HepG2 (cell line): Measurements from ENCODE around the gene KCTD19. TPM values are rescaled to one million over a fixed set of nuclear protein-coding genes. Genes with fewer than 3 reads are reported as not detected.
A peak's percentile ranks its signal among the peaks of the same experiment; 100 is the strongest.

Experiments
- BRD4 ChIP-seq: sonication (generic); formaldehyde crosslinking; IDR thresholded peaks from 2 replicates; pipeline ENCODE4 v1.4.0; 2020; ENCODE audit warnings: missing genetic modification reagents
- HMG20A ChIP-seq: IDR thresholded peaks from 2 replicates; pipeline ENCODE4 v1.6.1; 2016; ENCODE audit warnings: borderline replicate concordance
- IKZF1 ChIP-seq: fragments of 450-650 bp; IDR thresholded peaks from 2 replicates; pipeline ENCODE4 v1.7.1; 2016
- TAF1 ChIP-seq: sonication (generic); formaldehyde crosslinking; IDR thresholded peaks from 2 replicates; pipeline ENCODE4 v1.4.0; 2020; ENCODE audit warnings: missing genetic modification reagents
- TBP ChIP-seq: sonication (generic); formaldehyde crosslinking; IDR thresholded peaks from 2 replicates; pipeline ENCODE4 v1.5.0; 2020; ENCODE audit warnings: missing genetic modification reagents
- ZNF230 ChIP-seq: sonication (generic); formaldehyde crosslinking; IDR thresholded peaks from 2 replicates; pipeline ENCODE4 v1.4.0; 2020; ENCODE audit warnings: mild to moderate bottlenecking, missing genetic modification reagents
- ZNF570 ChIP-seq: sonication (generic); formaldehyde crosslinking; IDR thresholded peaks from 2 replicates; pipeline ENCODE4 v1.4.0; 2020; ENCODE audit warnings: mild to moderate bottlenecking, missing genetic modification reagents, borderline replicate concordance
- ZNF674 ChIP-seq: sonication (generic); formaldehyde crosslinking; IDR thresholded peaks from 2 replicates; pipeline ENCODE4 v1.5.0; 2020; ENCODE audit warnings: low read depth, mild to moderate bottlenecking, missing genetic modification reagents
- ZSCAN31 ChIP-seq: sonication (generic); formaldehyde crosslinking; IDR thresholded peaks from 2 replicates; pipeline ENCODE4 v1.5.0; 2020; ENCODE audit warnings: low read depth, mild to moderate bottlenecking, missing genetic modification reagents
- polyA plus RNA-seq, 8 experiments: library from polyadenylated mRNA; depleted of rRNA in 3 of 8; stranded (reverse) in 7 of 8; unstranded in 1 of 8; fragments of >200 nt; fragmentation: Illumina TruSeq in 4 of 8; extraction: Trizol in 4 of 8; gene quantifications; 2 replicates each; pipeline versions ENCODE4 v1.2.1 to v1.2.3, GENCODE V29; 2011 to 2016; ENCODE audit warnings: low read depth in 4 of 8, missing spikeins in 1 of 8, mixed read lengths in 1 of 8; ENCODE audit not compliant: insufficient read depth in 1 of 8
- total RNA-seq, 5 experiments: library from RNA; depleted of rRNA; stranded (reverse); fragments of >200 nt; fragmentation: Illumina TruSeq; extraction: Trizol; gene quantifications; 2 replicates each; pipeline ENCODE4 v1.2.3, GENCODE V29; 2016; ENCODE audit warnings: low read depth in 1 of 5
- TF ChIP-seq, protein P1 (sequence below): sonication (generic); formaldehyde crosslinking; IDR thresholded peaks from 2 replicates; pipeline ENCODE4 v1.4.0; 2020; ENCODE audit warnings: missing genetic modification reagents, borderline replicate concordance
- TF ChIP-seq, protein P2 (sequence below): sonication (generic); formaldehyde crosslinking; IDR thresholded peaks from 2 replicates; pipeline ENCODE4 v1.5.1; 2020; ENCODE audit warnings: missing genetic modification reagents, mild to moderate bottlenecking, borderline replicate concordance
- TF ChIP-seq, protein P3 (sequence below): sonication (generic); formaldehyde crosslinking; IDR thresholded peaks from 2 replicates; pipeline ENCODE4 v1.4.0; 2020; ENCODE audit warnings: missing genetic modification reagents, mild to moderate bottlenecking, borderline replicate concordance
- TF ChIP-seq, protein P4 (sequence below): sonication (generic); formaldehyde crosslinking; IDR thresholded peaks from 2 replicates; pipeline ENCODE4 v1.5.0; 2020; ENCODE audit warnings: missing genetic modification reagents
- TF ChIP-seq, protein P5 (sequence below), 2 experiments: sonication (generic) in 1 of 2; formaldehyde crosslinking in 1 of 2; IDR thresholded peaks; 2 replicates each; pipeline versions ENCODE4 v1.4.0 to v1.6.1; 2016 to 2020; ENCODE audit warnings: borderline replicate concordance in 1 of 2, low read depth in 1 of 2, mild to moderate bottlenecking in 1 of 2, missing genetic modification reagents in 1 of 2
- TF ChIP-seq, protein P6 (sequence below): sonication (generic); formaldehyde crosslinking; IDR thresholded peaks from 2 replicates; pipeline ENCODE4 v1.5.0; 2020; ENCODE audit warnings: mild to moderate bottlenecking, low read depth, missing genetic modification reagents, borderline replicate concordance

The KCTD19 gene
- total and polyA plus RNA-seq, 2 of the 13 experiments (the other 11 are each of a cell fraction or from before 2014, with no cell fraction given) = not detected

DNA sequence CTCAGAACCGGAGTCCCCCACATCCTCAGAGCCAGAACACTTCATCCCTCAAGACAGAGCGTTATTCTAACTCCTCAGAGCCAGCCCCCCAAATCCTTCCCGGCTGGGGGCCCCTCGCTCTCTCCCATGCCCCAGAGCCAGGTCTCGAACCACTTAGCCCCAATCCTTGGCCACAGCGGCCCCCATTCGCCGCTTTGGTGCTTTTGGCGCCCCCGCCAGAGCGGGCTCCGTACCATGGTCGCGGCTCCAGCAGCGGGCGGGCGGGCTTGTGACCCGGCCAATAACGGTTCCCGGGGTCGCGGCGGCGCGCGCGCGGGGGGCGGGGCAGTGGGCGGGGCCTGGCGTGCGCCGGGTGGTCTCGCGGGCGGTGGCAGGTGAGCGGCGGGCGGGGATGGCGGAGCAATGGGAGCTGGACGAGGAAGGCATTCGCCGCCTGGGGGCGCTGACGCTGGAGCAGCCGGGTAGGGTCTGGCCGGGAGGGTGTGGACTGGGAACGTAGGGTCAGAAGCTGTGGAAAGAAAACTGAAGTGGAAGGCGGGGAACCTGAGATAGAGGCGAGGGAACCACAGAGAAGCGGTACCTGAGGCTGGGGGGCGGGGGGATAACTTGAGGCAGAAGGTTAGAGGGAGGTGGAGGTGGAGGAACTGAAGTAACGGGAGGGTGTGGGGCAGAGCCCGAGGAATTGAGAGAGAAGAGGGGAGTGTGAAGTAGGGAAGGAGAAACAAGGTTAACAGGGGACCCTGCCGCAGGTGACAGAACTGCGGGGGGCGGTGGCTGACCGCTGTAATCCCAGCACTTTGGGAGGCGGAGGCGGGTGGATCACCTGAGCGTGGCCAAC is at the start of gene KCTD19, which contains the start of gene LRRC36 (continued):
- no peak for TF ChIP-seq ZNF230 (CRISPR knock-in tag)
- TF ChIP-seq HMG20A = no peak
- no peak for TF ChIP-seq ZNF674
- TF ChIP-seq BRD4 (CRISPR knock-in tag) = peak; percentile 32; the same call in 1 of the 2 replicates
- TF ChIP-seq, protein P1, sequence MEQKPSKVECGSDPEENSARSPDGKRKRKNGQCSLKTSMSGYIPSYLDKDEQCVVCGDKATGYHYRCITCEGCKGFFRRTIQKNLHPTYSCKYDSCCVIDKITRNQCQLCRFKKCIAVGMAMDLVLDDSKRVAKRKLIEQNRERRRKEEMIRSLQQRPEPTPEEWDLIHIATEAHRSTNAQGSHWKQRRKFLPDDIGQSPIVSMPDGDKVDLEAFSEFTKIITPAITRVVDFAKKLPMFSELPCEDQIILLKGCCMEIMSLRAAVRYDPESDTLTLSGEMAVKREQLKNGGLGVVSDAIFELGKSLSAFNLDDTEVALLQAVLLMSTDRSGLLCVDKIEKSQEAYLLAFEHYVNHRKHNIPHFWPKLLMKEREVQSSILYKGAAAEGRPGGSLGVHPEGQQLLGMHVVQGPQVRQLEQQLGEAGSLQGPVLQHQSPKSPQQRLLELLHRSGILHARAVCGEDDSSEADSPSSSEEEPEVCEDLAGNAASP = 0 out of 2 replicates have a peak, but pooled peaks have one; percentile 27
- TF ChIP-seq, protein P2, sequence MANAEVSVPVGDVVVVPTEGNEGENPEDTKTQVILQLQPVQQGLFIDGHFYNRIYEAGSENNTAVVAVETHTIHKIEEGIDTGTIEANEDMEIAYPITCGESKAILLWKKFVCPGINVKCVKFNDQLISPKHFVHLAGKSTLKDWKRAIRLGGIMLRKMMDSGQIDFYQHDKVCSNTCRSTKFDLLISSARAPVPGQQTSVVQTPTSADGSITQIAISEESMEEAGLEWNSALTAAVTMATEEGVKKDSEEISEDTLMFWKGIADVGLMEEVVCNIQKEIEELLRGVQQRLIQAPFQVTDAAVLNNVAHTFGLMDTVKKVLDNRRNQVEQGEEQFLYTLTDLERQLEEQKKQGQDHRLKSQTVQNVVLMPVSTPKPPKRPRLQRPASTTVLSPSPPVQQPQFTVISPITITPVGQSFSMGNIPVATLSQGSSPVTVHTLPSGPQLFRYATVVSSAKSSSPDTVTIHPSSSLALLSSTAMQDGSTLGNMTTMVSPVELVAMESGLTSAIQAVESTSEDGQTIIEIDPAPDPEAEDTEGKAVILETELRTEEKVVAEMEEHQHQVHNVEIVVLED (CRISPR knock-in tag) = peak; percentile 58; the same call in 1 of the 2 replicates
- TF ChIP-seq ZSCAN31 (CRISPR knock-in tag) = no peak
- TF ChIP-seq, protein P3, sequence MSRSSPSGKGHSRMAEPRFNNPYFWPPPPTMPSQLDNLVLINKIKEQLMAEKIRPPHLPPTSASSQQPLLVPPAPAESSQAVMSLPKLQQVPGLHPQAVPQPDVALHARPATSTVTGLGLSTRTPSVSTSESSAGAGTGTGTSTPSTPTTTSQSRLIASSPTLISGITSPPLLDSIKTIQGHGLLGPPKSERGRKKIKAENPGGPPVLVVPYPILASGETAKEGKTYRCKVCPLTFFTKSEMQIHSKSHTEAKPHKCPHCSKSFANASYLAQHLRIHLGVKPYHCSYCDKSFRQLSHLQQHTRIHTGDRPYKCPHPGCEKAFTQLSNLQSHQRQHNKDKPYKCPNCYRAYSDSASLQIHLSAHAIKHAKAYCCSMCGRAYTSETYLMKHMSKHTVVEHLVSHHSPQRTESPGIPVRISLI = no peak
- TF ChIP-seq, protein P4, sequence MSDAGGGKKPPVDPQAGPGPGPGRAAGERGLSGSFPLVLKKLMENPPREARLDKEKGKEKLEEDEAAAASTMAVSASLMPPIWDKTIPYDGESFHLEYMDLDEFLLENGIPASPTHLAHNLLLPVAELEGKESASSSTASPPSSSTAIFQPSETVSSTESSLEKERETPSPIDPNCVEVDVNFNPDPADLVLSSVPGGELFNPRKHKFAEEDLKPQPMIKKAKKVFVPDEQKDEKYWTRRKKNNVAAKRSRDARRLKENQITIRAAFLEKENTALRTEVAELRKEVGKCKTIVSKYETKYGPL = 0 out of 2 replicates have a peak, but pooled peaks have one; percentile 44
- TF ChIP-seq, protein P5, sequence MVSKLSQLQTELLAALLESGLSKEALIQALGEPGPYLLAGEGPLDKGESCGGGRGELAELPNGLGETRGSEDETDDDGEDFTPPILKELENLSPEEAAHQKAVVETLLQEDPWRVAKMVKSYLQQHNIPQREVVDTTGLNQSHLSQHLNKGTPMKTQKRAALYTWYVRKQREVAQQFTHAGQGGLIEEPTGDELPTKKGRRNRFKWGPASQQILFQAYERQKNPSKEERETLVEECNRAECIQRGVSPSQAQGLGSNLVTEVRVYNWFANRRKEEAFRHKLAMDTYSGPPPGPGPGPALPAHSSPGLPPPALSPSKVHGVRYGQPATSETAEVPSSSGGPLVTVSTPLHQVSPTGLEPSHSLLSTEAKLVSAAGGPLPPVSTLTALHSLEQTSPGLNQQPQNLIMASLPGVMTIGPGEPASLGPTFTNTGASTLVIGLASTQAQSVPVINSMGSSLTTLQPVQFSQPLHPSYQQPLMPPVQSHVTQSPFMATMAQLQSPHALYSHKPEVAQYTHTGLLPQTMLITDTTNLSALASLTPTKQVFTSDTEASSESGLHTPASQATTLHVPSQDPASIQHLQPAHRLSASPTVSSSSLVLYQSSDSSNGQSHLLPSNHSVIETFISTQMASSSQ (IDR thresholded peaks at IDR 0.05; ENCODE audit: low read depth) = no peak
- TF ChIP-seq, protein P5 (CRISPR knock-in tag; IDR thresholded peaks at IDR 0.05; ENCODE audit: borderline replicate concordance) = 0 out of 2 replicates have a peak, but pooled peaks have one; percentile 28
- TF ChIP-seq TBP (CRISPR knock-in tag) = no peak
- TF ChIP-seq, protein P6, sequence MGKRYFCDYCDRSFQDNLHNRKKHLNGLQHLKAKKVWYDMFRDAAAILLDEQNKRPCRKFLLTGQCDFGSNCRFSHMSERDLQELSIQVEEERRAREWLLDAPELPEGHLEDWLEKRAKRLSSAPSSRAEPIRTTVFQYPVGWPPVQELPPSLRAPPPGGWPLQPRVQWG (CRISPR knock-in tag) = no peak
- no peak; the same call in 1 of the 2 replicates for TF ChIP-seq TAF1 (CRISPR knock-in tag)
- no peak for TF ChIP-seq IKZF1
- no peak for TF ChIP-seq ZNF570 (CRISPR knock-in tag)
